ENCODE data around the gene RADIL.
A peak's percentile ranks its signal among the peaks of the same experiment; 100 is the strongest.

Gene RADIL

GRCh38 chr7:4831723-4832495 lies 51.6 kb downstream of the RADIL start:
- DNase-seq (ENCODE audit: low read depth) = no peak

GRCh38 chr7:4830176-4830575 lies 53.3 kb downstream of the RADIL start:
- DNase-seq (ENCODE audit: low read depth) = peak; percentile 46

DNA sequence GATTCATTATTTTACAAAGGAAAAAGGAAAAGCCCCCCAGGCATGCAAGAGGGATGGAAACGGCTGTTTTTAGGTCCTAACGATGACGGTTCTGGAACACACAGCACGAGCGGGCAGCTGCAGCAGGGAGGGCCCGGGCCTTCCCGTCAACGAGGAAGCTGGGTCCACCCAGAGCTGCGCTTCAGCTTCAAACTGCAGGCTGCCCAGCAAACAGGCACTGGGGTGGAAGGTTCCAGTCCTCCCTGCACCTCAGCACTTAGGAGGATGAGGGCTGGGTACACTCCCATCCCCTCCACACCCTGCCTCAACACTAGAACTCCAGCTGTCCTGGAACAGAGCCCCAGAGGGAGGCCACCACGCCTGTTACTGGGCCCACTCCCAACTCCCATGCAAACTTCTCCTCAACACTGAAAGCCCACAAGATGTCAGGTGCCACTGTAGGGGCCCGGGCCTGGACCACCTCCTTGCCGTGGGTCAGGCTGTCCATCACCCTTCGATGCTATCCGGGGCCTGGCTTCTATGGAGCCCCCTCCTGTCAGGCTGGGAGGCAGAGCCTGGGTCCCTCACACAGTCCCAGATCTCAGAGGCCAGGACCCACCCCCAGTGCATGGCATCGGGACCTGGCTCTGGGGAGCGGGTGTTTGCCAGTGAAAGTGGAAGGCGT lies 54.7 kb downstream of the RADIL start:
- no peak for DNase-seq (ENCODE audit: low read depth)

DNA sequence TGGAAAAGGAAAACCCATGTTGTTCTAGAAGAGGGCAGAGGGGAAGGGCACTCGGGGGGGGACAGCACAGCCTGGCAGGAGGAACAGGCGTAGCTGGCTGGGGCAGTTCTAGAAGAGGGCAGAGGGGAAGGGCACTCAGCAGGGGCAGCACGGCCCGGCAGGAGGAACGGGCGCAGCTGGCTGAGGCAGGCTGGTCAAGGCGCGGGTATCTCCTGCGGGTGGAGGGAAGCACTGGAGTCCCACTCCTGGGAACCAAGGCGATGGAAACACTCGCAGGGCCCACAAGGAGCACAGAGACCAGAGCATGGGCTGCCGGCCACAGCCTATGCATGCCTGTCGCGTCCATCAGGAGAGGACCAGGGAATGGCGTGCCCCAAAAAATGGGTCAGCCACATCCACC lies 58.4 kb downstream of the RADIL start:
- DNase-seq (ENCODE audit: low read depth) = no peak

GRCh38 chr7:4824120-4824775 lies 59.3 kb downstream of the RADIL start:
- DNase-seq (ENCODE audit: low read depth) = no peak

DNA sequence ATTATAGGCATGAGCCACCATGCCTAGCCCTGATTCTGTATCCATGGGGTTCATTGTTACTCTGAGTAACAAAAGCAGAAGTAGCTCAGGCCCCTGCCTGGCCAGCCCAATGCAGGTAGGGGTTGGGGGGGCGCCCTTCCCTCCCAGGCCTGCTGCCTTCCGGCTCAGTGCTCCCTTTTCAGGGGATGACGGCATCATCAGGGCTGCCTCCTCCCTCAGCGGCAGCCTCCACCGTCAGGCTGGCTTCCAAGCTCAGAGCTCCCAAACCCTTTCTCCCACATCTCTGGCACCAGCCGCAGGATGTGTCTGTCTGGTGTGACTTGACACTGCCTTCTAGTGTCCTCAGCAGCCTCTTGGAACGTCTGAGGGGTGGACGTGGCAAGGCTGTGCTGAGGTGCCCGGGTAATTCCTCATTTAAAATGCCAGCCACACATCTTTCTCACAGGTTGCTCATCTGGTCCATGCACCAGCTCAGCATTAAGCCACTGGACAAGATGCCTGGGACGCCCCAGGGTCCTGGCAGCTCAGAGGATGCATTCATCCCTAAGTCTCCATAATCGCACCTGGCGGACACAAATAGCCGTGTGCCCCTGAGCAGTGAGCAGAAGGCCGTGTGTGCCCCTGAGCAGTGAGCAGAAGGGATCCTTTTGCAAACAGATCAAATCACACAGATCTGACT lies 59.9 kb downstream of the RADIL start:
- no peak for DNase-seq (ENCODE audit: low read depth)

DNA sequence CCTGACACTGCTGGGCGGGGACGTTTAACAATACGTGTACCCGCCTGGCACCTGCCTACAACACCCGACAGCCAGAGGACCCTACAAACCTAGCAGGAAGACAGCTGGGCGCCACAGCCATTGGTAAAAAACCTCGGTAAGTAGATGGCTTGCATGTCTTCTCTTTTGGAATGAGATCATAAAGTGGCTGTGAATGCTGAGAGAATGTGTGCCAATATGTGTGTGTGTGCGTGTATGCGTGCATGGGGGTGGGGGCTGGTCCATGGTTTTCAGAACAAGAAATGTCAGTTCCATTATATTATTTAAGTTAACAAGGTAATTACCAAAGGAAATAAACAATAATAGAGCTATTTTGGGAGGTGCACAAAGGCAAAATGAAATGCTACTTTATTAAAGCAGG lies 60.8 kb downstream of the RADIL start:
- DNase-seq (ENCODE audit: low read depth) = no peak

DNA sequence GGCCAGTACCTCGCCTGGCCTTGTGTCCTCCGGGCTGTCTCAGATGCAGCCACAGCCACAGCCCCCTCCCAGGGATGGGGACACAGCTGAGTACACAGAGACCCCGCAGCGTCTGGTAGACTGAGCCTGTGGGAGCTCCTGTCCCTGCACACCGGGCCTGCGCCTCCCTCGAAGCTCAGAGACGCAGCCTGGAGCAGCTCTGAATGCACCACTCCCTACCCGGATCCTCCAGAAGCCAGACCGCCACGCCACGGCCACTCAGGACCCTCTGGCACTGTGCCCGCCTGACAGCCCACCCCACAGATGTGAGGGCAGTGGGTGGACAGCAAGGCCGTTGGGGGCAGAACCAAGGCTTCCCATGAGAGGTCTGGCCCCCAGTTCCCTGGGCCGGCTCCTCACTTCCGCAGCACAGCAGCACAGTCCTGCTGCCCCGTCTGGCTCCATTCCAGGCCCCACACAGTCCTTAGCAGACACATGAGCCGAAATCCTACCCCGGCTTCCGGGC lies 62.5 kb downstream of the RADIL start:
- no peak for DNase-seq (ENCODE audit: low read depth)

DNA sequence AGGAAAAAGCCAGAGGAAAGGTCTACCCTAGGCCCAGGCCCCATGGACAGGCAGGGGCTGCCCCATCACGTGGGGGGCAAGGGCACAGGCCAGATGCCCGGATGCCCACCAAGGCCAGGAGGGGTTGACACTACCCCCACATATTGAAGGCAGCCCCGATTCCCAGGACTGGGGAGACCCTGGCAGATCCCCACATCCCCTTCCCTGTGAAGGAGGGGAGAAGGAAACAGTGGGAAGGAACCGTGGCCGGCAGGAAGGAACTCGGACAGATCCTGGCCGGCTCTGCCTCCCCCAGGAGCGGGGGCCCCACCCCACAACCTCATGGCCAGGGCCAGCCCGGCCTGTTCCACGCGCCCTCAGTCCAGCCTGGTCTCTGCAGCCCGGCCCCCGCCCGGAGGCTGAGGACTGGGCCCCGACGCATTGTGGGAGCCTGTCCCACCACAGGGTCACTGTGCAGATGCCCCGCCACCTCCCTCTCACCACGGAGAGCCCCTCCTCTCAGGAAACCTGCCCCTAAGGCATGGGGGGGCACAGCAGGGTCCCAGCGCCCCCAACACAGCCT lies 63.0 kb downstream of the RADIL start:
- DNase-seq (ENCODE audit: low read depth) = no peak

DNA sequence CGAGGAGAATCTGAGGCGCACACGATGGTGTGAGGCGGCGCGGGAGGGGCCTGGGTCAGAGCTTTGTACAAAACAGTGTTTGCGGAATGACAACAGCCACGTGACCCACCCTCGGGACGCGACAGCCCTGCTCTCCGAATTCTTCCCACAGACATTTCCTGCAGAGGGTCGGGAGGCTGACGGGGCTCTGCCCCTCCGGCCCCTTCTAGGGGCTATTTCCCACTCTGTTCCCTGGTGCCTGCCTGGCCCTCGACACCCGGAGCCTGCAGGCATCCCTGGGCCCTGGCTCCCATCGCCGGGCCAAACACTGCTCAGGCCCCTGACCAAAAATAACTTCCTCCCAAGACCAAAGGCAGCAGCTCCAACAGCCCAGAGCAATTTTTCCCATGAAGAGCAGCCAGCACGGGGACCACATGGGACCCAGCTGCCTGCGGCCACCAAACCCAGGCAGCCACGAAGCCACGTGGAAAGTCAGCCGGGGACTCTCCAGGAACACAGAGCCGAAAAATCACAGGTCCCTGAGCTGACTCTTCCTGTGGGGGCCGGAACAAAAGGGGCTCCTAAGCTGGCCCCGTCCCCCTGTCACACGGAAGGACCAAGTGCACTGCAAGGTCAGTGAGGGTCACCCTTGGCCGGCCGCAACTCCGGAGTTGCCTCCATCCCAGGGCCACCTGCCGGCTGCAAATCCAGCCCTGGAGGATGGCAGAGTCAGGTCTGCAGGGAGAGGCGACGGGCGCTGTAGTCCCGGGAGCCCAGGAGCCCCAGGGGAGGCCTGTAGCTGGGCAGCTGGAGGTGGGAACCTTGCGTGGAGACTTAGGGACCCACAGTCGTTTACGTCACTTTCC lies 63.7 kb downstream of the RADIL start:
- no peak for DNase-seq (ENCODE audit: low read depth)

DNA sequence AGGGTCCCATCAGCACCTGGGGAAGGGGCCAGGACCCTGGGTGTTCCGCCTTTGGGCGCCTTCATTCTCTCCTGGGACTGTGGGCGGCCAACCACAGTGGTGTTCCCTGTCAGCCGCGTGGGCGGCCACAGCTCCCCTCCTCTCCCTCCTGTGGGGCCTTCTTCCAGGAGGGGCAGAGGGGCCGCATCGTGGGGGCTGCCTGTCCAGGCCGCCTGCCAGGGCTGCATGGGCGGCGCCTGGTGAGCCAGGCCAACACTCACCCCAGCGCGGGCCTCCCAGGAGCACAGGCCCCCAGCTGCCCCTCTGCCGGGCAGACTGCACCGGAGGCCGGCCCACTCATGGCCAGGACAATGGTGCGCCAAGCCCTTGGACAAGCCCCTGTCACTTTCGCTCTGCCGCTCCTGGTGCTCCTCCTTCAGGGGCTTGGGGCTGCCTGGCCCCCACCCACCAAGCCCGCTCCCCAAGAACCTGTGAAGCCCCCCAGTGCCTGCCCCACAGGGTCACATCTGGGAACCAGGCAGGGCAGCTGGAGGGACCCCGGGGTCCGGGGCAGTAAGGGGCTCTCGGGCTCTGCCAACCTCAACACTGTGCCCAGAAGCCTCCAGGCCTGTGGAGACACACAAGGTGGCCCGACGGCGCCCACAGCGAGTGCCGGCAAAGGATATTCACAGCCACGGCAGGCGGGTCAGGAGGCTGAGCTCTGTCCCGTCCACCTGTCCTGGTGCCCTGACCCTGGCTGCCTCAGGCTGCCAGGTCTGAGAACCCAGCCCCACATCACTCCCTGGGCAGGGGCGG lies 65.3 kb downstream of the RADIL start:
- DNase-seq (ENCODE audit: low read depth) = no peak

DNA sequence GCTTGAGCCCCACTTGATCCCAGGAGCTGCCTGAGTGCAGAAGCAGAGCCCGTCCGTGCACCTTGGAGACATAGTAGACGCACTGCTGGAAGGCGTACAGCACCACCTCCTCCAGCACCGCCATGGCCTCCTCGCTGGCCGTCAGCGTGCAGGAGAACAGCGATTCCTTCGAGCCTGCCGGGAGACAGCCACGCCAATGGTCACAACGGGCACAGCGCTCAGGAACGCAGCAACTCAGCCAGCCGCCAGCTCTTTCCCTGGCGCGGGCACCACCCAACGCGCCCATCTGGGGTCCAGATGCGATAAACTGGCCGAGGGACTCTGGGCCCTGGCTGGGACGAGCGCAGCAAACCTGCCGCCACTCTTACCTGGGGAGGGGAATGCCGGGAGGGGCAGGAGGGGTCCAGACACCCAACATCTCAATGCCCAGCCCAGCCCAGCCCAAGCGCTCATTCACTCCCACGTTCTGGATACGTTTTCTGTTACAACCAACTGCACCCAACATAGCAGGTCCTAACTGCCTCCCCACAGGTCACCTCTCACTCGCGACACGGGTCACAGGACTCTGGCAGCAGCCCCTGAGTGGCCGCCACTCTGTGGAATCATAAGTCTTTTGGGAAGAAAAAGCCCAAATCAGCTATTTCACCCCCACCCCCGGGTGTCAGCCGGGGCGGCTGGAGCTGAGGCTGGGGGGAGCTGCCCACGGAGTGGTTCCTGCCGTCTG lies 66.2 kb downstream of the RADIL start:
- no peak for DNase-seq (ENCODE audit: low read depth)

DNA sequence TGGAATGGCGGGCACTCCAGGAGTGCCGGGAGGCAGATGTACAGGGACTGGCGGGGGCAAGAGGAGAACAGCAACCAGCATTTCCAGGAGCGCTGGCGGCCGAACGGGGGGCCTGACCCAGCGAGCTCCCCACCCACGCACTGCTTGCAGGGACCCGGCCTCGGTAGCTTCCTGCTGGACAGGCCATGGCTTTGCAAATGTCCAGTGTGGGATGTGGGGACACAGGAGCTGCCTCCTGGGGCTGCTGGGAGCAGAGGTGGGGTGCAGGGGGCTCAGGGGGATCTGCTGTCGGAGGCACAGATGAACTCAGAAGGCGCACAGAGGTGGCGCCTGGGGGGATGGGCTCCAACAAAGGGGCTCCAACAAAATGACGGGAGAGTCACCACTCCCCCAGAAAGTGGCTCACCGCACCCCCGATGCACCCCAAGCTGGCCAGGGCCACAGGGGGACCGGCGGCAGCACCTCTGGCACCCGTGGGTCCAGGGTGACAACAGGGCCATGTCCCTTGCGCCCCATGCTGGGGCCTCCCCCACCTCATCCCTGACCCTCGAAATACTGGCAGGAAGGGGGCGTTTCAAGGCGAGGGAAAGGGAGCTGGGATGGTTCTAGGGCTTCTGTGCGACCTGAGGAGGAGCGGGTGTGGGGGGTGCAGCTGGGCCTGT lies 67.0 kb downstream of the RADIL start:
- no peak for DNase-seq (ENCODE audit: low read depth)

DNA sequence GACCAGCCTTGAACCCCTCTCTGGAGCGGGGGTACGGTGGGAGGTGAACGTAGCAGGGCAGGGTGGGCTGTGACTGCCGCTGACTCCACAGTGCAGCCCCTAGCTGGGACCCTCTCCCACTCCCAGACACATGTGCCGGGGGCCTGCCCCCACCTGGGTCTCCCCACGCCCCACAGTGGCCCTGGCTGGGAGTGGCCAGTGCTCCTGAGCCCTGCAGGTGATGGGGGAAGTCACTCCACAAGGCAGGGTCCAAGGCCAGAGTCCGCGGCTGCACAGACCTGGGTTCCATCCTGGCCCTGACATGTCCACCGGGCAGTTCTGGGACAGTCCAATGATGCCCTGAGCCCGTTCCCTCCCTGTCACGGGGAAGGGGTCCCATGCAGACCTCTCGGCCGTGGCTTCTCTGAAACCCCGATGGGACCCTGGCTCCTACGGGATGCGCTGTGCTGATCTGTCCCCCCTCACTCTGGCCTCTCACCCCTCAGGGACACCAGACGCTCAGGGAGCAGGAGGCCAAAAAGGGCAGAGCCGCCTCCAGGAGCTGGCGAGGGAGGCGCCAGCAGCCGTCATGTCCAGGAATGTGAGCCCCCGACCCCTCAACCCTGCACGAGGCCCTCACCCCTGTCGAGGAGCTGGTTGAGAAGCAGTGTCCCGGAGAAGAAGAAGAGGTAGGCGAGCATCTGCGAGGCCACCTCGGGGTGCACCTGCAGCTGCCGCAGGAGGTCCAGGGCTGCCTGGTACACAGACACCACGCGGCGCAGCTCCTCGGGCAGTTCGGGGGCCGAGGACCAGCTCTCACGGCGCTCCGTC lies 67.7 kb downstream of the RADIL start:
- DNase-seq (ENCODE audit: low read depth) = no peak

DNA sequence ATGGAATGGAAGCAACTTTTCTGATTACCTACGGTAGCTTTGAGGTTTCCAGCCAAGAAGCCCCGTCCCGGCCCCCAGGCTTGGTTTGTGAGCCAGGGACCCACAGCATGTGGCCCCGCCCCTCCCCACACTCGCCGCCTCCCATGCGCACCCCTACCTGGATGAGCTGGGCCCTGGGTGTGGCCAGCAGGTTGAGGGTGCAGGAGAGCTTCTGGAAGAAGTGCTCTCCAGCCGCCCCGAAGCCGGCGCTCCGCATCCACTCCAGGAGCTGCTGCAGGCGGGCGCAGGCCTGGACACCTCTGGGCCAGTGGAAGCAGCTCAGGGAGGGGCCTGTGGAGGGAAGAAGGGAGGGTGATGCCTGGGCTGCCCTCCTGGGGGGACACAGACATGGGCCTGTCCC lies 68.4 kb downstream of the RADIL start:
- DNase-seq (ENCODE audit: low read depth) = no peak

- no peak for DNase-seq (ENCODE audit: low read depth)
Measured at GRCh38 chr7:4814433-4814832, 69.1 kb downstream of the RADIL start.

DNA sequence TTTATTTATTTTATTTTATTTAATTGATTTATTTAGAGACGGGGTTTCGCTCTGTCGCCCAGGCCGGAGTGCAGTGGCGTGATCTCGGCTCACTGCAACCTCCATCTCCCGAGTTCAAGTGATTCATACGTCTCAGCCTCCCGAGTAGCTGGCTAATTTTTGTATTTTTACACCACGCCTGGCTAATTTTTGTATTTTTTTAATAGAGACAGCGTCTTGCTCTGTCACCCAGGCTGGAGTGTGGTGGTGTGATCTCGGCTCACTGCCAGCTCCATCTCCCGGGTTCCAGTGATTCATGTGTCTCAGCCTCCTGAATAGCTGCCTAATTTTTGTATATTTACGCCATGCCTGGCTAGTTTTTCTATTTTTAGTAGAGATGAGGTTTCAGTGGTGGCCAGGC lies 73.8 kb downstream of the RADIL start:
- no peak for DNase-seq (ENCODE audit: low read depth)

DNA sequence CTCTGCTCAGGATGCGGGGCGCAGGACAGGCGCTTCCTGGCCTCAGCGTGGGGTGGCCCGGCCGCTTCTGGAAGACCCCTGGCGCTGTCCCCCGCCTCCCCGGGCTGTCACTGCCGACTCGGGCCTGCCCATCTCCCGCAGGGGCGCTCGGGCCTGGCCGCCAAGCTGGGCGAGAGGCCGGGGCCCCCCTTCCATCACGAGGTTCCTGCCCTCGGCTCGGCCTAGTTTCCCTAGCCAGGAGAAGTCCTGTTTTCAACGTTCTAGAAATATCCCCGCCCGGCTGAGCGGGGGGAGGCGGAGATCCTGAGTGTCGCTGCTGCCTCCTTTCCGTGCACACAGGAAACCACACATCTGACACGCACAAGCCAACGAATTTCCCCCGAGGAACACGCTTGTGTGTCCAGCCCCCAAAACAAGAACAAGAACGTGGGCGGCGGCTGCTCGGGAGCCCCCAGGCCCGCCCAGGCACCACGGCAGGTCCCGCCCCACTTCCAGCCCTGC lies 74.4 kb downstream of the RADIL start:
- no peak for DNase-seq (ENCODE audit: low read depth)
